H9 (cell line): ENCODE data around the gene IZUMO4. TPM values are rescaled to one million over a fixed set of nuclear protein-coding genes. Genes with fewer than 3 reads are reported as not detected.

Experiments
- DNase-seq: peaks from one replicate; pipeline ENCODE4 v3.0.0-alpha.2; 2017
- H2AFZ ChIP-seq: one replicate; pipeline ENCODE4 v1.6.1; 2013; ENCODE audit warnings: mild to moderate bottlenecking, low read length, control low read depth, moderate library complexity
- H2AK5ac ChIP-seq: 2 replicates; pipeline ENCODE4 v1.6.1; 2013; ENCODE audit warnings: low read length, control low read depth, mixed read lengths; ENCODE audit not compliant: insufficient read length
- H2BK120ac ChIP-seq: one replicate; pipeline ENCODE4 v1.6.1; 2013; ENCODE audit warnings: low read depth, mild to moderate bottlenecking, low read length, control low read depth, inconsistent platforms; ENCODE audit not compliant: poor library complexity, severe bottlenecking
- H2BK12ac ChIP-seq: 2 replicates; pipeline ENCODE4 v1.6.1; 2013; ENCODE audit warnings: low read length, control low read depth, mixed read lengths, low read depth; ENCODE audit not compliant: insufficient read length
- H2BK15ac ChIP-seq: 2 replicates; pipeline ENCODE4 v1.6.1; 2013; ENCODE audit warnings: low read depth, low read length, control low read depth
- H2BK20ac ChIP-seq: one replicate; pipeline ENCODE4 v1.6.1; 2013; ENCODE audit warnings: low read depth, mild to moderate bottlenecking, low read length, control low read depth, inconsistent platforms; ENCODE audit not compliant: poor library complexity, severe bottlenecking
- H2BK5ac ChIP-seq: 2 replicates; pipeline ENCODE4 v1.6.1; 2013; ENCODE audit warnings: low read length, control low read depth, mixed read lengths; ENCODE audit not compliant: insufficient read length
- H3K14ac ChIP-seq: 2 replicates; pipeline ENCODE4 v1.6.1; 2013; ENCODE audit warnings: low read length, control low read depth; ENCODE audit not compliant: insufficient read depth
- H3K18ac ChIP-seq: 2 replicates; pipeline ENCODE4 v1.6.1; 2013; ENCODE audit warnings: low read depth, mild to moderate bottlenecking, mixed read lengths, low read length, control low read depth; ENCODE audit not compliant: insufficient read length
- H3K23ac ChIP-seq: 2 replicates; pipeline ENCODE4 v1.6.1; 2013; ENCODE audit warnings: low read length, control low read depth, mixed read lengths, low read depth; ENCODE audit not compliant: insufficient read length
- H3K23me2 ChIP-seq: 2 replicates; pipeline ENCODE4 v1.6.1; 2013; ENCODE audit warnings: low read depth, mild to moderate bottlenecking, mixed read lengths, low read length, control low read depth; ENCODE audit not compliant: insufficient read length, poor library complexity, severe bottlenecking
- H3K27ac ChIP-seq: 2 replicates; pipeline ENCODE4 v1.5.1; 2013; ENCODE audit warnings: low read length, control low read depth, mixed read lengths, low read depth; ENCODE audit not compliant: insufficient read length
- H3K27me3 ChIP-seq: 2 replicates; pipeline ENCODE4 v1.6.1; 2013; ENCODE audit warnings: low read length, control low read depth, inconsistent platforms; ENCODE audit not compliant: insufficient read depth
- H3K4ac ChIP-seq: 2 replicates; pipeline ENCODE4 v1.6.1; 2013; ENCODE audit warnings: low read depth, mild to moderate bottlenecking, control low read depth, inconsistent platforms, low read length, moderate library complexity
- H3K4me1 ChIP-seq: 2 replicates; pipeline ENCODE4 v1.6.1; 2013; ENCODE audit warnings: low read length, control low read depth, inconsistent platforms; ENCODE audit not compliant: insufficient read depth
- H3K4me2 ChIP-seq: 2 replicates; pipeline ENCODE4 v1.6.1; 2013; ENCODE audit warnings: low read length, control low read depth, mixed read lengths; ENCODE audit not compliant: insufficient read length, insufficient read depth
- H3K56ac ChIP-seq: 2 replicates; pipeline ENCODE4 v1.6.1; 2013; ENCODE audit warnings: low read depth, mild to moderate bottlenecking, mixed read lengths, low read length, control low read depth; ENCODE audit not compliant: insufficient read length
- H3K79me1 ChIP-seq: 2 replicates; pipeline ENCODE4 v1.6.1; 2013; ENCODE audit warnings: low read depth, mild to moderate bottlenecking, moderate library complexity, low read length, control low read depth, inconsistent platforms; ENCODE audit not compliant: insufficient read depth, poor library complexity, severe bottlenecking
- H3K79me2 ChIP-seq: 2 replicates; pipeline ENCODE4 v1.6.1; 2013; ENCODE audit warnings: low read length, control low read depth, inconsistent platforms; ENCODE audit not compliant: insufficient read depth
- H3K9ac ChIP-seq: 2 replicates; pipeline ENCODE4 v1.6.1; 2013; ENCODE audit warnings: low read length, control low read depth, mixed read lengths; ENCODE audit not compliant: insufficient read length; ENCODE audit errors: extremely low read depth
- H3K9me3 ChIP-seq: one replicate; pipeline ENCODE4 v1.6.1; 2013; ENCODE audit warnings: low read depth, low read length, inconsistent platforms; ENCODE audit not compliant: control insufficient read depth
- H3T11ph ChIP-seq: one replicate; pipeline ENCODE4 v1.6.1; 2013; ENCODE audit warnings: mild to moderate bottlenecking, low read length, control low read depth, inconsistent platforms
- H4K20me1 ChIP-seq: one replicate; pipeline ENCODE4 v1.6.1; 2013; ENCODE audit not compliant: control insufficient read depth, insufficient read length, insufficient read depth
- H4K5ac ChIP-seq: 2 replicates; pipeline ENCODE4 v1.6.1; 2013; ENCODE audit warnings: low read depth, mild to moderate bottlenecking, mixed read lengths, low read length, control low read depth; ENCODE audit not compliant: insufficient read length
- H4K8ac ChIP-seq: replicated peaks from 2 replicates; pipeline ENCODE4 v1.6.1; 2013; ENCODE audit warnings: low read length, control low read depth, mixed read lengths, low read depth; ENCODE audit not compliant: insufficient read length
- H4K91ac ChIP-seq: 2 replicates; pipeline ENCODE4 v1.6.1; 2013; ENCODE audit warnings: low read depth, mild to moderate bottlenecking, moderate library complexity, mixed read lengths, low read length, control low read depth; ENCODE audit not compliant: insufficient read length
- H3K27ac Mint-ChIP-seq, 3 experiments: 2 replicates in 2 of 3; 3 replicates in 1 of 3; pipeline ENCODE4 v1.8.0; 2020 to 2021; ENCODE audit warnings: mixed read lengths in 3 of 3, mild to moderate bottlenecking in 1 of 3, moderate library complexity in 1 of 3
- H3K27me3 Mint-ChIP-seq: 2 replicates; pipeline ENCODE4 v1.8.0; 2021; ENCODE audit warnings: low read depth, mild to moderate bottlenecking, moderate library complexity, mixed read lengths
- H3K36me3 Mint-ChIP-seq, 3 experiments: 2 replicates in 2 of 3; 3 replicates in 1 of 3; pipeline ENCODE4 v1.8.0; 2020 to 2021; ENCODE audit warnings: low read depth in 3 of 3, mixed read lengths in 3 of 3; ENCODE audit not compliant: insufficient read depth in 1 of 3
- H3K4me1 Mint-ChIP-seq, 2 experiments: 2 replicates each; pipeline ENCODE4 v1.8.0; 2020; ENCODE audit warnings: mixed read lengths in 2 of 2
- H3K4me3 Mint-ChIP-seq, 2 experiments: 2 replicates in 1 of 2; 3 replicates in 1 of 2; pipeline ENCODE4 v1.8.0; 2020 to 2021; ENCODE audit warnings: mild to moderate bottlenecking in 2 of 2, mixed read lengths in 2 of 2, moderate library complexity in 1 of 2
- H3K9me3 Mint-ChIP-seq, 2 experiments: 2 replicates in 1 of 2; 3 replicates in 1 of 2; pipeline ENCODE4 v1.8.0; 2020; ENCODE audit warnings: mild to moderate bottlenecking in 2 of 2, mixed read lengths in 2 of 2, moderate library complexity in 1 of 2
- WGBS: extraction: QIAGEN DNeasy Blood & Tissue Kit; methylation state at CpG from one replicate; pipeline ENCODE4 v1.1.7; 2013; ENCODE audit warnings: missing lambda C conversion rate, low lambda C conversion rate, mixed read lengths; ENCODE audit not compliant: insufficient read length; ENCODE audit errors: extremely low coverage; 5-methylcytosine and 5-hydroxymethylcytosine counted together
- total RNA-seq: library from RNA; stranded (reverse); gene quantifications from 2 replicates; pipeline ENCODE4 v1.2.1, GENCODE V29; 2021
- TF ChIP-seq, protein P1 (sequence below): fragments of 200-600 bp; sonication (generic); conservative IDR thresholded peaks from 3 replicates; pipeline ENCODE4 v1.8.0; 2021; ENCODE audit warnings: antibody characterized with exemption, mild to moderate bottlenecking

IZUMO4 gene
- total RNA-seq, 1 experiment from 2014 or later: 2.1 TPM

DNA sequence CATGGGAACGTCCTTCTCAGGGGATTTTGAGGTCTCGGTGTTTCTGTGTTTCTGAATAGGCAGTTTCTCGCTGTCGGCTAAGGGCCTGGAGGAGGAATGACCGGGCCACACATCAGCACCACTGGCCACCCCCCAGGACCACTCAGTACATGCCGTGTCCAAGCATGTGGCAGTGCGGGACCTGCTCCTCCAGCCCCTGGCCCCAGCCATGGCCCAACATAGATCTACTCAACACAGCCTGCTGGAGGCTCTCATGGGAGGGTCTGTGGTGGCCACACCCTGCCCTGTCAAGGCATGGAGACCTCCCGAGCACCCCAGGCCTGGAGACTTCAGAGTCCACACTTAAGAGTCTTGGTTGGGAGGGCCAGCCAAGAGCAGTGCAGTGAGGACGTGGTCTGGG, 17.5 kb downstream of the IZUMO4 start:
- H2BK15ac ChIP-seq: no peak overlapping the region
- no peak overlapping the region for H3K18ac ChIP-seq
- H2BK5ac ChIP-seq: no peak overlapping the region
- no peak overlapping the region for H2BK12ac ChIP-seq
- H3K4ac ChIP-seq: no peak overlapping the region
- Mint-ChIP-seq H3K27ac (no peak overlapping the region), H3K9me3 (no peaks in the 10 kb centered on the region), H3K36me3 (peaks cover 39 to 74% (median 71%) of the 10 kb centered on the region in 3 experiments), H3K4me3 (no peak overlapping the region), H3K27me3 (no peaks in the 10 kb centered on the region; the same call in 1 of the 2 replicates), H3K4me1 (no peaks in the 10 kb centered on the region)
- H4K5ac ChIP-seq: no peak overlapping the region
- no peak overlapping the region for H3K56ac ChIP-seq
- TF ChIP-seq, protein P1, sequence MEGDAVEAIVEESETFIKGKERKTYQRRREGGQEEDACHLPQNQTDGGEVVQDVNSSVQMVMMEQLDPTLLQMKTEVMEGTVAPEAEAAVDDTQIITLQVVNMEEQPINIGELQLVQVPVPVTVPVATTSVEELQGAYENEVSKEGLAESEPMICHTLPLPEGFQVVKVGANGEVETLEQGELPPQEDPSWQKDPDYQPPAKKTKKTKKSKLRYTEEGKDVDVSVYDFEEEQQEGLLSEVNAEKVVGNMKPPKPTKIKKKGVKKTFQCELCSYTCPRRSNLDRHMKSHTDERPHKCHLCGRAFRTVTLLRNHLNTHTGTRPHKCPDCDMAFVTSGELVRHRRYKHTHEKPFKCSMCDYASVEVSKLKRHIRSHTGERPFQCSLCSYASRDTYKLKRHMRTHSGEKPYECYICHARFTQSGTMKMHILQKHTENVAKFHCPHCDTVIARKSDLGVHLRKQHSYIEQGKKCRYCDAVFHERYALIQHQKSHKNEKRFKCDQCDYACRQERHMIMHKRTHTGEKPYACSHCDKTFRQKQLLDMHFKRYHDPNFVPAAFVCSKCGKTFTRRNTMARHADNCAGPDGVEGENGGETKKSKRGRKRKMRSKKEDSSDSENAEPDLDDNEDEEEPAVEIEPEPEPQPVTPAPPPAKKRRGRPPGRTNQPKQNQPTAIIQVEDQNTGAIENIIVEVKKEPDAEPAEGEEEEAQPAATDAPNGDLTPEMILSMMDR: no peak
- H3K14ac ChIP-seq: no peak overlapping the region
- H3K23ac ChIP-seq: no peak overlapping the region
- H2BK120ac ChIP-seq: no peak overlapping the region
- WGBS: no CpG with 5 or more reads among the region's 9 CpGs
- H2AFZ ChIP-seq: no peak overlapping the region
- no peaks in the 10 kb centered on the region for H3K27me3 ChIP-seq
- H4K20me1 ChIP-seq: no peaks in the 10 kb centered on the region
- no peaks in the 10 kb centered on the region for H3K9me3 ChIP-seq
- no peak overlapping the region for H3K9ac ChIP-seq
- no peak overlapping the region for H3T11ph ChIP-seq
- H3K4me2 ChIP-seq: no peak overlapping the region
- no peak for DNase-seq
- H3K23me2 ChIP-seq: no peaks in the 10 kb centered on the region
- H4K8ac ChIP-seq: no peak overlapping the region
- no peaks in the 10 kb centered on the region for H3K4me1 ChIP-seq
- no peak overlapping the region for H3K27ac ChIP-seq
- no peaks in the 10 kb centered on the region for H3K79me2 ChIP-seq
- H2BK20ac ChIP-seq: no peak overlapping the region
- H4K91ac ChIP-seq: no peak overlapping the region
- H3K79me1 ChIP-seq: no peaks in the 10 kb centered on the region
- H2AK5ac ChIP-seq: no peak overlapping the region
